IPS-18a (cell line): Measurements from ENCODE around the gene WDR81.
"Not testable (repeated sequence)": the region's sequence is repeated elsewhere in the genome, so short reads cannot be mapped to it uniquely, and the experiment has no call there.

ENCODE experiments used
- H3K27ac ChIP-seq: one replicate; pipeline ENCODE4 v1.5.1; 2013; ENCODE audit warnings: low read length
- H3K27me3 ChIP-seq: one replicate; pipeline ENCODE4 v1.6.1; 2013; ENCODE audit warnings: mild to moderate bottlenecking, low read length; ENCODE audit not compliant: control insufficient read depth, insufficient read depth
- H3K36me3 ChIP-seq: one replicate; pipeline ENCODE4 v1.6.1; 2013; ENCODE audit warnings: low read depth, low read length; ENCODE audit not compliant: control insufficient read depth
- H3K4me1 ChIP-seq: one replicate; pipeline ENCODE4 v1.6.1; 2013; ENCODE audit warnings: low read depth, low read length; ENCODE audit not compliant: control insufficient read depth
- H3K4me3 ChIP-seq: one replicate; pipeline ENCODE4 v1.5.1; 2013; ENCODE audit warnings: low read length
- H3K9ac ChIP-seq: one replicate; pipeline ENCODE4 v1.6.1; 2013; ENCODE audit warnings: mild to moderate bottlenecking, low read length, moderate library complexity
- H3K9me3 ChIP-seq: one replicate; pipeline ENCODE4 v1.6.1; 2013; ENCODE audit warnings: low read depth, low read length; ENCODE audit not compliant: control insufficient read depth

WDR81 gene

DNA sequence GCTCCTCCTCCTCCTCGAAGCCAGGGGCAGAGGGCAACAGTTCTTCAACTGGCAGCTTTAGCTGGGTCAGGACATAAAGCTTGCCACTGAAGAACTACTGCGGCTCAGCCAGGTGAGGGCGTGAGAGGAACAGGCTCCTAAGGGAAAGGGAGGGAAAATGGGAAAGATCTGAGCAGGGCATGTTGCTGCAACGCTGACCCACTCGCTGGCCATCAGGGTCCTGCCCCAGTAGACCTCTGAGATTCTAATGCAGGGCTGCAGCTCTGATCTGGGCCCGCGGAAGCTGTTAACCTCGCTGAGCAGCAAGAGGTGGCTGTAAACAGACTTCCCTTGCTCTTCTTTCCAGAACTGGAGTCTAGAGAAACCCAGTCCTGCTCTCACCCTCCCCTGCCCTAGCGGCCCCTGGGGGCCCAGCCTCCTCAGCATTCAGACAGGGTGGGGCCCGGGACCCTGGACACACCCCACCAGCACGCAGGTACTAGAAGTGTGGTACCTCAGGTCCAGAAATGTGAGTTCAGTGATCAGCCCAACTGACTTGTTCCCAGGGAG is 10.6 kb upstream of the WDR81 start:
- Histone ChIP-seq H3K4me3 (peak overlapping the region; percentile 58), H3K9me3 (no peaks in the 10 kb centered on the region), H3K4me1 (peaks cover 10% of the 10 kb centered on the region), H3K9ac (peak overlapping the region; percentile 63), H3K27me3 (peaks cover 23% of the 10 kb centered on the region), H3K36me3 (no peaks in the 10 kb centered on the region), H3K27ac (no peak overlapping the region)

DNA sequence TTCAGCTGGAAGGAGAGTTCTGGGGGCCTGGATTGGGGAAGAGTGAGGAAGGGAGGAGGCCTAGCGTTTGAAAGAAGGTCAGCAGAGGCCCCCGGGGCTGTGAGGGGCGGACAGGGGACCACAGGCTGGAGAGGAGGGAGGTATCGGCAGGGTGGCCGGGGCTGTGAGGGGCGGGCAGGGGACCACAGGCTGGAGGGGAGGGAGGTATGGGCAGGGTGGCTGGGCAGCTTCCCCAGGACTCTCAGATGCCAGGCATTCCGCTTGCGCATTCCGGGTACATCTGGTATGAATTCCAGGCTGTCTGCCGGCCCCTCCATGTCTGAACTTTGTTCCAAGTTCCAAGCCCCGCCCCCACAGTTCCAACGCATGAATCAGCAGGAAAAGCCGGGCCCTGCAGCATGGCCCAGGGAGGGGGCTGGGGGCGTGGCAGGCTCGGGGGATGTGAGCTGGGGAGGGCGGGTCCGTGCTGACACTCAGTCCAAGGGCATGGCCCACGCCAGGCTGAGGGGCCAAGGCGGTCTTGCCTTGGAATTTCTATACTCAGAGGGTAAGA is 10.0 kb upstream of the WDR81 start:
- Histone ChIP-seq H3K36me3 (no peaks in the 10 kb centered on the region), H3K4me1 (peaks cover 10% of the 10 kb centered on the region), H3K9me3 (no peaks in the 10 kb centered on the region), H3K27me3 (peaks cover 17% of the 10 kb centered on the region), H3K27ac (no peak overlapping the region), H3K9ac (peak overlapping the region; percentile 63), H3K4me3 (peak overlapping the region; percentile 58)

DNA sequence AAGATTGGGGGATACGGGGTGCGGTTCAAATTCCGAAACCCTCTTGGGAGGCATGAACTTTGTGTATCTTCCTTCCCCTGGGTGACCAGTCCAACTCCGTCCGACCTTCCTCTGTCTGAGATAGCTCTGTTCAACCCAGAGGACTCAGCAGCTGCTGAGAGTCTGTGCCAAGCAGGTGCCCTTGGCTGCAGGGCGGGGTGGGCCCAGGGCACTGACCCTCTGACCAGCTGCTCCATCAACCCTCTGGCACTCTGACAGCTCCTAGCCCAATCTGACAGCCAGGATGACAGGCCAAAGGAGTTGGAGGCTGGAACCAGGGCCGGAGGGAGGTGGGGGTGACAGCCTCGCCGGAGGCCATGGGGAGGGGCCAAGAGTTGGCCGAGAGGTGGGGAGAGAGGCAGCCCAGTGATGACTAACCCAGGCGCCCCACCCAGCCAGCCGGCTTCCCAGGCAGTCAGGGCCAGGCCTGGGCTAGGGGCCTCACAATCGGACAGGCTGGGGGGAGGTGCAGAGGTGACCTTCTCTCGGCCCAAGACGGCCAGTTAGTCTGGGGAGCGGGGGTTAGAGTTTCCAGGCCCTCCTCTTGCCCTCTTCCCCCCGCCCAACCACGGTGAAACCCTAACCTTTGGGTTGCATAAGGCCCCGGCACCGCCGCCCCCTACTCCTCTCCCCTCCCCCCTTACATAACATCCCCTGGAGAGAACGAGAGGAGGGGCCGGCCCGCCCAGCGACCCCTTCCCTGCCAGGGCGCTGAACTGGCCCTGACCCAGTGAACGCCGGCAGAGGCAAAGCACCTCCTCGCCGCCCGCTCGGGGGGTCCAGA is 9.3 kb upstream of the WDR81 start:
- peak overlapping the region; percentile 27 for H3K9ac ChIP-seq
- no peaks in the 10 kb centered on the region for H3K9me3 ChIP-seq
- peaks cover 10% of the 10 kb centered on the region for H3K4me1 ChIP-seq
- peaks cover 15% of the 10 kb centered on the region for H3K27me3 ChIP-seq
- no peaks in the 10 kb centered on the region for H3K36me3 ChIP-seq
- H3K4me3 ChIP-seq = peak overlapping the region; percentile 58
- no peak overlapping the region for H3K27ac ChIP-seq

DNA sequence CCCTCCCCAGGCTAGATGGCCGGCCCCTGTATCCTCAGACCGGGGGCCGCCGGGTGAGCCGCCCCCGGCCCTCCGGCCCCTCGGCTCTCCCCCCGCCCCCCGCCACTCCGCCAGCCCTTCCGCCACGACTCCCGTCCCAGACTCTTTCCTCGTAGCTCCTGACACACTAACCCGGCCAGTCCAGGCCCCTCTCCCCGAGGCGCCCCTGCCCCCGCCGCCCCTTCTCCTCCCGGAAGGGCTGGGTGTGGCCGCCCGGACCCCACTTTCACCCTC is 8.8 kb upstream of the WDR81 start:
- Histone ChIP-seq H3K9me3 (no peaks in the 10 kb centered on the region), H3K4me3 (peak overlapping the region; percentile 58), H3K27ac (no peak overlapping the region), H3K36me3 (no peaks in the 10 kb centered on the region), H3K27me3 (peaks cover 10% of the 10 kb centered on the region), H3K9ac (peak overlapping the region; percentile 27), H3K4me1 (peaks cover 10% of the 10 kb centered on the region)

DNA sequence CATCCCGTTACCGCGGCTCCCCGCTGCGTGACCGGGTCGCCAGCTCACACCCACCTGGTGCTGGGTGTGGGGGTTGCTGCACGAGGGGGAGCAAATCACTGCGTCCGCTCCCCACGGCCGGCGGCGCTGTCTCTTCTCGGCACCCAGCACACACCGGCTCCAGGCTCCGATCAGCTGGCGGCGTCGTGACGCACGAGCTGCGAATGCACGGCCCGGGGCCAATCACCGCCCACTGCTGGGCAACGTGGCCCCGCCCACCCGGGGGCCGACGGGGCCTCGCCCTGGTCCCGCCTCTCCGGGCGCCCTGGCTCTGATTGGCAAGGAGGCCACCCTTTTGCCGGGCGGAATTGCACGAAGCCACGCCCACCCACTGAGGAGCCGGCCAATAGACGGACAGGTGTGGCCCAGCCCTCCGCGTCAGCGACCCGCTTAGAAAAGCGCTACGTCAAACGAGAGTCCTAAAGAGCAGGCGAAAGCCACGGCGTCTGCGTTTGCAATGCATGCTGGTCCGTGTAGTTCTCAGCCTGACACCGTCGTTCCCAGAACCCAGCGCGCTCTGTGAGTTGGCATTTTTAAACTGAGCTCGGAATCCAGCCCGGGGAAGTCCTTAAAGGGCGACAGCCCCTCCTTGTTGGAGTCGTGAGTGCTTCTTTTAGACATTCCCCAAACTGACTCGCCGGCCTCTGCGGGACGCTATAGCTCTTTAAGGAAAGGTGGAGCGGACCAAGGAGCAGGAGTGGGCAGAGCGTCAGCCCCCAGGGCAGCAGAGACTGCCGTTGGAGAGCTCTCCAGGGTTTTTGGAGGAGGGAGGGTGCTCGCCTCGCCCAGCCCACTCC is 8.2 kb upstream of the WDR81 start:
- Histone ChIP-seq H3K36me3 (no peaks in the 10 kb centered on the region), H3K4me1 (peaks cover 10% of the 10 kb centered on the region), H3K27ac (peak overlapping the region; percentile 91), H3K9ac (peak overlapping the region; percentile 98), H3K9me3 (no peaks in the 10 kb centered on the region), H3K4me3 (peak overlapping the region; percentile 87), H3K27me3 (peaks cover 4% of the 10 kb centered on the region)

DNA sequence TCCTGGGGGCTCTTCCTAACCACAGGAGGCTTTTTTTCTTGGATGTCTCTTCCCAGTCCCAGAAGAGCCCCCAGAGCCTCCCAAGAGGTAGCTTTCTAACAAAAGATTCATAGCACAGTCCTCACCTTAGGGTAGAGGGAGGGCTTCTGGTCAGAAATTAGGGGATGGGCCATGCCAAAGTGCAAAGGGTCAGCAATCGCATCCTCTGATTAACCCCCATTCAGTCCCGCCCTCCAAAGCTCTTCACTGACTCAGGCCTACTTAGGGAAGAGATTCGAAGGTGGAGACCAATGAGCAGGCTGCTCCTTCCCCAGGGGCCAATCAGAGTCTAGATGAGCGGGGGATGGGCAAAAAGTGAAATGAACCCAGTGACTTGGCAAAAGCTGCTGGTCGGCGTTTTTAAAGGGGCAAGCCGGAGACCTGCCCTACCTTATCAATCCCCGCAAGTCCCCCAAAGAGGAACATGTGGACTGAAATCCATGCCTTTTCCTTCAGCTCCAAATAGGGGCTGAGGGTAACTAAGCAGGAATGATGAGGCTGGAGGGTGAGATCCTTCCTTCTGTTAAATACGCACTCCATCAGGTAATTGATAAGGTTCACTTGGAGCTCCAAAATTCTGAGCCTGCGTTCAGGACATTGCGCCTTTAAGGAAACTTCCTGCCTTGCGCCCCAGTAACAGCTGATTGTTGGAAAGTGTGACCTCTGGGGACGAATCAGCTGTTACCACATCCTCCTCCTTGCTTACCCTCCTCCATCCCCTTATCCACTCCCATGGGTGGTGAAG is 7.4 kb upstream of the WDR81 start:
- H3K36me3 ChIP-seq = no peaks in the 10 kb centered on the region
- peak overlapping the region; percentile 98 for H3K9ac ChIP-seq
- H3K9me3 ChIP-seq = no peaks in the 10 kb centered on the region
- peaks cover 10% of the 10 kb centered on the region for H3K4me1 ChIP-seq
- H3K27ac ChIP-seq = peak overlapping the region; percentile 91
- peak overlapping the region; percentile 87 for H3K4me3 ChIP-seq
- H3K27me3 ChIP-seq = no peaks in the 10 kb centered on the region

DNA sequence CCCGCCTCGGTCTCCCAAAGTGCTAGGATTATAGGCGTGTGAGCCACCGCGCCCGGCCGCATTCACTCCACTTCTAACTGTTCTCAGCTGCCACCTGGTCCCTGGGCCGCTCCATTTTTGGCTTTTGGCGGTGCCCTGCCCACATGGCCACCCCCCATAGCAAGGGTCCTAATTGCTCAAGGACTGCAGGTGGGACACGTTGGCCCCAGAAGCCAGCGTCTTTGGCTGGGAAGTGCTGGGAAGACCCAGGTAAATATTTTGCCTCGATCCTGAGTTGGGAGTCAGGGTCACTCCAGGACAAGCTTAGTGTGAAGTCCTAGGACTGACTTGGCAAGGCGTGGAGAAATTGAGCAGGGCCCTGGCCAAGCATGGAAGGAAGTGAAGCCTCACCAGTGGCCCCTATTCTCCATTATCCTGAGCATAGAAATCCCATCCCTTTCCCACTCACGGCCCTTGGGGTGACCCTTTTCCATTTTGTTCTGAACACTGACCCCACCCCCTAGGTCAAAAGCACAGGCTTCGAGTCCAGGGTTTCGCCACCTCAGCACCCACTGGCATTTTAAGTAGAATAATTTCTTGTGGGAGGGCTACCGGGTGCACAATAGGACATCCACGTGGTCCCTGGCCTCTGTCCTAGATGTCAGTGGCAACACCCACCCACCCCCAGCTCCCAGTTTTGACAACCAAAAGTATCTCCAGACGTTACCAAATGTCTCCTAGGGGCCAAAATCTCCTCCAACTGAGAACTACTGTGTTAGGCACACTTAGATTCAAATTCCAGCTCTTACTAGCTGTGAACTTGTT is 5.9 kb upstream of the WDR81 start:
- H3K9ac ChIP-seq = no peak overlapping the region
- no peak overlapping the region for H3K27ac ChIP-seq
- H3K36me3 ChIP-seq = no peaks in the 10 kb centered on the region
- no peak overlapping the region for H3K4me3 ChIP-seq
- H3K27me3 ChIP-seq = no peaks in the 10 kb centered on the region
- no peaks in the 10 kb centered on the region for H3K9me3 ChIP-seq
- peaks cover 10% of the 10 kb centered on the region for H3K4me1 ChIP-seq

DNA sequence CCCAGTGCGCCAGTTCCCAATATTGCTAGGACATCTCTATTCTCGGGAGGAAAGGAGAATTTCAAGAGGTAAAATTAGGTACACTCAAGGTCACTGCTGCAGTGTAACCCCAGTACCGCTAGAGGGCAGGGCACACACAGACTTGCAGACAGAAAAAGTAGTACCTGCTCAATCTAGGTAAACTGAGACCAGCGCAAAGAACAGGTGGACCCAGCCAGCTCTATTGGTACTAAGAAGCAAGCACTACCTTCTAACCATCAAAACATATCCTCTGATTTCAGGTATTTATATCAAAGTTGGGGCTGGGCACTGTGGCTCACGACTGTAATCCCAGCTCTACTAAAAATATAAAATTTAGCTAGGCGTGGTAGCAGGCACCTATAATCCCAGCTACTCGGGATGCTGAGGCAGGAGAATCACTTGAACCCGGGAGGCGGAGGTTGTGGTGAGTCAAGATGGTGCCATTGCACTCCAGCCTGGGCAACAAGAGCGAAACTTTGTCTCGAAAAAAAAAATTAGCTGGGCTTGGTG is 3.6 kb upstream of the WDR81 start:
- Histone ChIP-seq H3K27ac (no peak overlapping the region), H3K9me3 (no peaks in the 10 kb centered on the region), H3K27me3 (no peaks in the 10 kb centered on the region), H3K9ac (no peak overlapping the region), H3K4me3 (no peak overlapping the region), H3K36me3 (no peaks in the 10 kb centered on the region), H3K4me1 (no peaks in the 10 kb centered on the region)

DNA sequence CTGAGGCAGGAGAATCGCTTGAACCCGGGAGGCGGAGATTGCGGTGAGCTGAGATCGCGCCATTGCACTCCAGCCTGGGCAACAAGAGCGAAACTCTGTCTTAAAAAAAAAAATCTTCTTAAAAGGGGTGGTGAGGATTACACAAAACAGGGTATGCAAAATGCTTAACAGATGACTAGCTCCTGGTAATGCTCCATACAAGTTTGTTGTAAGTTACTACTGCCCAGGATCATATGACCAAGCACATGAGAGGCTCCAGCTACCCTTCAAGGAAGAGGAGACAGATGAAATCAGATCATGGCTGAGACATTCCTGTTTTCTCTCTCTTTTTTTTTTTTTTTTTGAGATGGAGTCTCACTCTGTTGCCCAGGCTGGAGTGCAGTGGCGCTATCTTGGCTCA is 2.5 kb upstream of the WDR81 start:
- not testable (repeated sequence) for H3K9ac ChIP-seq, H3K4me3 ChIP-seq, H3K9me3 ChIP-seq, H3K36me3 ChIP-seq, H3K27ac ChIP-seq, H3K4me1 ChIP-seq, H3K27me3 ChIP-seq

DNA sequence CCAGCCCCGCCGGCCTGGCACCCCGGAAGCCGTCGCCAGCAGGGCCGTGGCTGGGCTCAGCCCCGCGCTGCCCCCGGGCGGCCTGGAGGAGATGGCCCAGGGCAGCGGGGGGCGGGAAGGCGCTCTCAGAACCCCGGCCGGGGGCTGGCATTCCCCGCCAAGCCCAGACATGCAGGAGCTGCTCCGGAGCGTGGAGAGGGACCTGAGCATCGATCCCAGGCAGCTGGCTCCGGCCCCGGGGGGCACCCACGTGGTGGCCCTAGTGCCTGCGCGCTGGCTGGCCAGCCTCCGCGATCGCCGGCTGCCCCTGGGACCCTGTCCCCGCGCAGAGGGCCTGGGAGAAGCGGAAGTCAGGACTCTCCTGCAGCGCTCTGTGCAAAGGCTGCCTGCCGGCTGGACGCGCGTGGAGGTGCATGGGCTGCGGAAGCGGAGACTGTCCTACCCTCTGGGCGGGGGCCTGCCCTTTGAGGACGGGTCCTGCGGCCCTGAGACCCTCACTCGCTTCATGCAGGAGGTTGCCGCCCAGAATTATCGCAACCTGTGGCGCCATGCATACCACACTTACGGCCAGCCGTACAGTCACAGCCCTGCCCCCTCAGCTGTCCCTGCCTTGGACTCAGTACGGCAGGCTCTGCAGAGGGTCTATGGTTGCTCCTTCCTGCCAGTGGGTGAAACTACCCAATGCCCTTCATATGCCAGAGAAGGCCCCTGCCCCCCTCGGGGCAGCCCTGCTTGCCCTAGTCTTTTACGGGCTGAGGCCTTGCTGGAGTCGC is 551 bp downstream of the WDR81 start:
- H3K9ac ChIP-seq = peak overlapping the region; percentile 28
- H3K9me3 ChIP-seq = no peaks in the 10 kb centered on the region
- no peaks in the 10 kb centered on the region for H3K36me3 ChIP-seq
- peak overlapping the region; percentile 56 for H3K4me3 ChIP-seq
- no peak overlapping the region for H3K27ac ChIP-seq
- H3K27me3 ChIP-seq = no peaks in the 10 kb centered on the region
- no peaks in the 10 kb centered on the region for H3K4me1 ChIP-seq
